Smooth muscle cell of the brain vasculature (primary cell): Measurements from ENCODE around the gene UBE2D2.
A peak's percentile ranks its signal among the peaks of the same experiment; 100 is the strongest.

Experiments
- DNase-seq: peaks from one replicate; pipeline ENCODE4 v3.0.0-alpha.2; 2012; ENCODE audit warnings: low read depth, low spot score

Gene UBE2D2

DNA sequence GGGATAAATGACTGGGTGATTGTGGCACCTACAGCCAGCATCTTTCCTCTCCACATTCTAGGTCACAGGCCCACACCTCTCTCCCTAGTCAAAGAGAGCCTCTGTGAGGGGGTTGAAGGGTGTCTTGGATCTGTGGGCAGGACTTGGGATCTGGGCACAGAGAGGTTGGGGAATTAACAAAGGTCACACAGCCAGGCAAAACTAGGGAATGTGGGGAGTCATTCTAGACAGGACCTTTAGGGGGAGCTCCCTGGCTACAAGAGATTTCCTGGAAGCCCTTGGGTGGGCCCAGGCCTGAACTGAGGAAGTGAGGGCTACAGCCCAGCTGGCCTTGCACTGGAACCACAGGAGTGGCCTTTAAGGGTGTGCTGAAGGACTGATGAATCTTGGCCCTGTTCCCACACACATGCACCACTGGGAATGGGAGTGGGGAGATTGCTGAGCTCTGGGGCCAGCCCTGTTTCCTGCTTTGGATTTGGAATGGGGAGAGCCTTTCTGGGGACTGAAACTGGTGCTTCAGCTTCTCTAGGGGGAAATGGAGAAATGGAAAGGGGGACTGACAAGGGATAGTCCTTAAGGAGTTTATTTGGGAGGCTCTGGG is 74.6 kb downstream of the UBE2D2 start:
- peak; percentile 91 for DNase-seq

DNA sequence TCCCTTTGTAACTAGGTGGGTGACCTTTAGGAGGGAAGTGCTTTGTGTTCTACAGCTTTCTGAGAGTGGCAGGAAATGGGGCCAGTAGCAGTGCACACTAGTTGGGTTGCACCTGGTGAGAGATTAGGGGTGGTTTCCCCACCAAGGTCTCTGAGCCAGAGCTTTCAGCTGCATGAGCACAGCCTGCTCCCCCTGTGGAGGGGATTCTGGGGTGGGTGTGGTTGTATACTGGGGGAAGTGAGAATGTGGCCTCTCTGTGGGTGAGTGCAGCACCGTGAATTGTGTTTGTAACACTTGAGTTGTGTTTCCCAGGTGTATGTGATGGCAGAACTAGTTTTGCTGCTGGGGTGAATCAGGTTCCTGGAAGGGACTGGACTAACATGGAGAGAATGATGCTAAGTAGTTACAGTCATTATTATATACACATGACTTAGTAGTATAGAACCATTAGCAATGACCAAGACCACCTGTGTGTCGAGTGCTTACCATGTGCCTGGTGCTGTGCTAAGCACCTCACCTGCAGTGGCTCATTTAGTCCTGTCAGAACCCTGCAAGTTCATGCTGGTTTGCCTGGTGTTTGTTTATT is 75.2 kb downstream of the UBE2D2 start:
- no peak for DNase-seq

DNA sequence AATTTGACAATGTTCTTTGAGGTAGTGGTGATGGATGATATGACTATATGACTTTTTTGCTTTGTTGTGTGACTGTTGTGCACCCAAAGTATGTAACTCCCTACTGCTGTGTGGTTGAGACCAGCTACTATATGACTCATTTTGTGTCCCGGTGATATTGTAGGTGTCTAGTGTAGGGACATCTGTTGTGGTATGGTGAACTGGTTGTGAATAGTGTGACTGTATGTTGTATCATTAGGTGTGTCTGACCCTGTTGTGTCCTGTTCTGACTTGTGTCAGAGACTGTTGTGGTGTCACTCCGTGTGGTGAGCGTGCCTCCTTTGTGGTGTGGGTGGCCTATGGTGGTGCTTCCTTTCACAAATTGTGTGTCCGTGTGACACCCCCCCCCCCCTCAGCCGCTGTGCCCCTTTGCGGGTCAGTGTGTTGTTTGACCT is 75.9 kb downstream of the UBE2D2 start:
- no peak for DNase-seq

DNA sequence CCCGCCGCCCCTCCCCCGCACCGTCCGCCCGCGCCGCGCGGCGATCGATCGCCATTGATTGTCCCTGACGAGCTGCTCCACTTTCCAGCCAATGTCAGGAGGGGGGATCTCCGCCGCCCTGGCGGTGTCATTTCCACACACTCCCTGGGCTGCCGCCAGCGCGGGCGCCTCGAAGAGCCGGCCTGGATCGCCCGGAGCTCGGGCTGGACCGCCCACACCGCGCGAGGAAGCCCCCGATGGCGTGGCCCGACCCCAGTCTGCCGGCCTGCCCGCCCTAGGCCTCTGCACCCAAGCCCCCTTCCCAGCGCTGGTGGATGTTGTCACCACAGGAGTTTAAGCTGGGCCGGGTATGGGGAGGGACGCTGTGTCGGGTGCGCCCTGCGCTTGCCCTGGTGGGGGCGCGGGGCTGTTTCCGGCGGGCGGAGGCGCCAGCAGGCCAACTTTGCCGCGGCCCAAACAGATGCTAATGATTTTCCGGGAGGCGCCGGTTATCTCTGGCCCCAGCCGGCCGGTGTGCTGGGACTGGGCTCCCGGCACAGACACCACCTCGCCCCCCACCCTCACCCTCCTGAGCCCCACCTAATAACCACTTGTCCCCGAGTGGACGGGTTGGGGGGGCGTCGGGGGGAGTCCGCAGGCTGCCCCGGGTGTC is 76.4 kb downstream of the UBE2D2 start:
- DNase-seq = no peak

DNA sequence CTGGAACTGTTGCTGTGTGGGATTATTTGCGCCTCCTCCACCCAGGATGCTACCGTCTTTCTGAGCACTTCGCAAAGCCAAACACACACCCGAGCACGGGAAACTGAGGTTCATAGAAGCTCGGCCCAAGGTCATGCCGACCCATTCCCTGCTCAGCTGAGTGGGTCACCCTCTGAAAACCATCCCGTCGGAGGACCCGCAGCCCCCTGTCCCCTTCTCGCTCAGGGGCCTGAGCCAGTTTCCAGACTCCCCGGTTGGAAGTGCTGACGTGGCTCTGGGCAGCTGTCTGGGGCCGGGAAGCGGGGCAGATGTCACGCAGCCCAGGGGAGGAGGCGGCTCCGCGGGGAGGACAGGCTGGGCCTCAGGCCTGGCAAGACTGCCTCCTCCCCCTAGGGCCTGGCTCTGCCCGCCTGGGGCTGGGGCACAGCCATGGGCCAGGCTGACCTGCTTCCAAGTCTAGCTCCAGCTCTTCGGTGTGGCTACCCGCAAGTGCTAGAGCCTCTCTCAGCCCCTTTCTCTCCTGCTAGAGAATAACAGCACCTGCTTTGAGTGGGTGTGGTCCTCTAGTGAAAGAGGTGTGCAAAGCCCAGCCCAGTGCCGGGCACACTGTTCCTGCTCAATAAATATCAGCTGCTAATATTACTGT is 77.1 kb downstream of the UBE2D2 start:
- no peak for DNase-seq

DNA sequence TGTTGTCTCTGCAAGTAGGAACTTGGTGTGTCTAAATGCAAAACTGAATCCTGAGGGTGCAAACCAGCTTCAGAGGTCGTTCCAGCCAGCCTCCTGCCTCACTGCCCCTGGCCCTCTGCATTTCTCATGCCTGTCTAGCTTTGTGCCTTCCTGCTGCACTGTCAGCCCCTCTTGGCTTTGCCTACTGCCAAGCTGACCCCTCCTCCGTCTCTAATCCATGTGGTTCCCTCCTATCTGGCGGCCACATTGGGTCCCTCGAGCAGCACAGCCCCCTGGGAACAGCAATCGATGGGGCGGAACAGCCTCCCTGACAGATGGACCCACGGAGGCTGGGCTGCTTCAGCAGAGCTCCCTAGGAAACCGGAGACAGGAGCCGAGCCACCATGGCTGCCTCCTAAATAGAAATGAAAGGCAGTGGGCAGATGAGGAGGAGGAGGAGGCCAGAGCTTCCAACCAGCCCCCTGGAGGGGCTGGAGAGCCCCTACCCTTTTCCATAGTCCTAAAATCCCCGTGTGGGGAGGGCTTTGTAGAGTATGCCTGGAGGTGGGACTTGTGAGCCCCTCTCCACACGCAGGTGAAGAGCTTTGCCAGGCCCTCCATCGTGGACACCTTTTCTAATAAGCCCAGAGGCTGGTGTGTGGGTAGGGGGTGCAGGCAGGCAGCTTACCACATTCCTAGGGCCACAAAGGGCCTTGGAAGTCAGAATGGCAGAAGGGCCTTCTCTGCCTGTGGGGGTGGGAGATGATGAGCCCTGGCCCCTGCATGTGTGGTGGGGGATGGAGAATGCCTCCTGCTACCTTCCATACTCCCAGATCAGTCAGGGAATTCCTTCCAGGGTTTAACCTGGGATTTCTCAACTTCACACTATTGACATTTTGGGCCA is 77.8 kb downstream of the UBE2D2 start:
- no peak for DNase-seq

DNA sequence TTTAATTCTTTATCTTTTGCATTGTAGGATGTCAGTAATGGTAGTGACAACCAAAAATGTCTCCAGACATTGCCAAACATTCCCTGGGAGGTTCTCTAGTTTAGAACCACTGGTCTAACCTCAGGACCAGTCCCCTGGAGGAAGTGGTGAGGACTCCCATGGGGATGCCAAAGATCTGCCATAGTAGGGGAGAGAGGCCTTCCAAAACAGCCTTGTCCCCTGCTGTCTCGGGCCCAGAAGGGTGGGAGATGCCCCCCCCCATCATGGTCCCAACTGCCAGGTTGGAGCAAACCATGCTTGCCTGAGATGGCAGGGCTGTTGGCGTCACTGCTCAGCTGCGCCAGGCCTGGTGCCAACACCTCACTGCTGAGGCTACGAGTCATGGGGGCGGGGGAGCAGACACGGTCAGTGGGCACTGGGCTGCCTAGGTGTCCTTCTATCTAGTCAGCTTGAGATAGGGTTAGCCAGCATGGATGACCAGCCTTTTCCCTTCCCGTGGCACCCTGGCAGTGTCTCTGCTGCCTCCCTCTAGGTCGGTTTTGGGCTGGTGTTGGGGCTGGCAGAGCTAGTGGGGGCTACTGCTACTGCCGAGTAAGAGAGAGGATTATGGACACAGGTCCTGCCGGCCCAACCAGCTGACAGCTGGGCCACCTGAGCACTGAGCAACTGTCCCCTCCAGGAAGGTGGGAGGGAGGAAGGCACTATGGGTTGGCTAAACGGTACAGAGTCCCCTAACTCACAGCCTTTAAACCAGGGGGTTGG is 78.7 kb downstream of the UBE2D2 start:
- DNase-seq = no peak

DNA sequence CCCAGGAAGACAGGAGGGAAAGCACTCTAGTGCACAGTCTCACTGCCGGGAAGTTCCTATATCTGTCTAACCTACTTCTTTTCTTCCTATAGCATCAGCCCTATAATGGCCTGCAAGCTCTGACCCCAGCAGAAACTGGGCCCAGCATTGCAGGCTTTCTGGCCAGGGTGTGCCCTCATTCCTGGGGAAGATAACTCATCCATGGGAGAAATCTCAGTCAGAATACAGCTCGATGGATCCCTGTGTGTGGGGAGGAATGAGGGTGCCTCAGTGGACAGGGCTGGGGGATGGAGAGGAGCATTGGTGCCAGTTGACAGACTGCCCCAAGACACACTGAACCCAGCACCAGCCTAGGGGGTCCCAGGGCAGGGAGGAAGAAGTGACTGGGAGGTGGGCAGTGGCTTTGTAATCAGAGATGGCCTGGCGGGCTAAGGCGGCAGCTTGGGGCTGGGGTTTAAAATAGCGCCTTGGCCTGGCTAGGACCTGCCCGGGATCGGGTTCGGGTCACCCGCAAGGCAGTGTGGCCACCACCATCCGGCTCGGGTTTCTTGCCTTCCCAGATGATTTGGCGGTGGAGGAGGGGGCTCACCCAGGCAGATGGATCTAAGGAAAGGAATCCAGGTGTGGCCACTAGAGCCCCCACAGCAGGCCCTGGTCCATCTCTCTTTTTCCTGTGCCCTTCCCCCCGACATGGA is 79.4 kb downstream of the UBE2D2 start:
- no peak for DNase-seq

DNA sequence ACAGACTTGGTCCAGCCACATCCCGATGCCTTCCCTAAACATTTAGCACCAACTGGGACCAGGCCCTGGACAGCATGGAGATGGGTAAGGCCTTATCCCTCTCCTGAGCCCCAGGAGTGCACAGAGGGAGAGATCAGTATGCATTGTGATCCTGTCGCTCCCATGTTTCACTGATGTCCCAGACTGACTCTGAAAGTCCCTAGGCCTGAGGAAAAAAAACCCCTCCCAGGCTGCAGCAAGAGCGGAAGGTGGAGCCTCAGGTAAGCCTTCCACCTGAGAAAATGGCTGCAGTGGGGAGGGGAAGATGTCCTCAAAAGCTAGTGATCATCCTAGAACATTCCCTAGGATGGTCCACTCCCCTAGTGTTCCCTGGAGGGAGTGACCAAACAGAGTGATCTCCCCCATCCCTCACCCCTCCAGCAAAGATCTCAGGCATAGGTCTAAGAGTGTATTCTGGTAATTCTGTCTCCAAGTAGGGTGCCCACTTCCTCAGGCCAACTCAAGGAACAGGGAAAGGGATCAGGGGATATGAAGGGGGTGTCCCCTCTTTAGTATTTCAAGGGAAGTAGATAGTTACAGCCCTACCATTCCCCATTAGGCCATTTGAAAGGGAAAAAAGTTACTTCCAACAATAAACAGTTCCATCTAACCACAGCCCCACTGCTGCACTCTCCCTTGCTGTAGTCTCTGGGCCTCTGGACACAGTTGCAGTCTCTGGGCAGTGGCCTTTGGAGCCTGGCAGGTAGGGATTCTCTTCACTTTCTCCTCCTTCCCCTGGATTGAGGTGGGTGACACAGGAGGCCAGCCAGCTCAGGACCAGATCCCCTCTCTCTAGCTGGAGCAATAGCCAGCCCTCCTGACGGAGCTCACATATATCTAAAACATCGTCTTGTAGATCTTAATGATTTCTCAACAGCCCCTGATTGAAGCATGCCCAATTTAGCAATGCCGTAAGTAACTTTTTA is 80.3 kb downstream of the UBE2D2 start:
- DNase-seq = no peak

DNA sequence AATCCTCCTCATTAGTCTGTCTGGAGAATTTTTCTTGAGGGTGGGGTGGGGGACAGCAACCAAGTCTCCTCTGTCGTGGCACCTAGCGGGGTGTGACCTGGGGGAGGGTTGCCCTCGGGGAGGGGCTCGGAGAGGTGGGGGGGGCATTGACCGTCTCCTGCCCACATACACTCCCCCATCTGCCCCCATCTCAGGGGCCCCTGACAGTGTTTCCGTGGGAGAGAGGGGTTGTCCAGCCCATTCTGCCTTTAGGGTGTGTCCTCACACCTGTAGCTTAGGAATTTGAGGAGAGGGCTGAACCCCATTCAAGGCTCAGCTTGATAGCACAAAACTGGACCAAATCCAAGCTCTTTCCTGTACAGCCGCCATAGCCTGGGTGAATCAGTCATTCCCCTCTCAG is 81.1 kb downstream of the UBE2D2 start:
- no peak for DNase-seq

DNA sequence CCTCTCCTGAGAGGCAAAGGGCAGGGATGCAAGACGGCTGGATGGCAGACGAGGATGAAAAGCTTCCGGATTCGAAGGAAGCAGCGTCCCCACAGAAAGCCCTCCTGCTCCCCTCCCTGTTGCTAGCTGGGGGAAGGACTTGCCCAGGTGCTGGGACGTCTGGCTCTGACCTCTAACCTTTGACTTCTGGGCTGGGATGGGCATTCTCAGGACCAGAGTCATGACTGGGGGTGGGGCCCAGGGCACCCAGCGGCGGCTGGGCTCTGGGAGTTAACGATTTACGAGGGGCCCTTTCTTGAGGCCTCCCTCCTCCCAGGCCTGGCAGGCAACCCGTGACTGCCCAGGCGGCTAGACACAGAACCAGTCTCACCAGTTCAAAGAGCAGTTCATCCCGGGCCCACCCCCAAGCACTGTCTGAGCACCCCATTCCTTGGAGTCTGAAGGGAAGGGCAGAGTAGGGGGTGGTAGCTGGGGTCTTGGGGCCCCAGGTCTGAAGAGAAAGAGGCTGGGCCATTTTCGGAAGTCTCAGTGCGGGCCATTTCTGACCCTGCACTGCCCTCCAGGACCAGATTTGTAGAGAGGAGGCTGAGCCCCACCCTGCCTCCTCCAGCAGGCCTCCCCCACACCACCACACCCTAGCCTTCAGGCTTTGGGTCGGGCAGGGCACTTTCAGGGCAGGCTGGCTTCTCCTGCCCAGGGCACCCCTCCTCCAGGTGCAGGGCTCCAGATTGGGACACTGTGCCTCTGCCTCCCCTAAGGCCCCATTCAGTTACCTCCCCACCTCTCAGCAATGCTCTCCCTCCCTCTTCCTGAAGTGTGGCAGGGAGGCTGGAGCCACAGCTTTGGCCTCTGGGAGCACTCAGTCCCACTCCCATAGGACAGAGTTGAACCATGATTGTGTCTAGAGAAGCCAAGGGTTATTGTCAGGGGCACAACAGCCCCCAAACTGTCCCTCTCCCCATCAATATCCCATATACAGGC is 82.0 kb downstream of the UBE2D2 start:
- DNase-seq = no peak

DNA sequence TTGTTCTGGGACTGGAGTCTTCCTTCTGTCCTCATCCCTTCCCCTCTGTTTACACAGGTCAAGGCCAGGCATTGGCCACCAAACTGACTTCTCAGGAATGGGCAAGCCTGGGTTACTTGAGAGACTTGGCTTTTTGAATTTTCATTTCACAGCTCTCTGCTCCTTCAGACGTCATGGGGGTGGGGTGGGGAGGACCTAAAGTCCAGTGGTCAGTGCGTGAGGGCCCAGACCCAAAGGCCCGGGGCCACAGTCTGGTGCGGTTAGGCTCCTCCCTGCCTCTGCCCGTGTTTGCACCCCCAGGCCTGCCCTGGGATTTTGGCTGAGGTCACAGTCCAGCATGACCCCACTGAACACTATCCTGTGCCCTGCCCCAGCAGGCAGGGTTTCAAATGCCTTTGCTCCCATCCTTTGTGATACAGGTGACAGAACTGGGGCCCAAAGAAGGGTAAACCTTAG is 82.9 kb downstream of the UBE2D2 start:
- no peak for DNase-seq

DNA sequence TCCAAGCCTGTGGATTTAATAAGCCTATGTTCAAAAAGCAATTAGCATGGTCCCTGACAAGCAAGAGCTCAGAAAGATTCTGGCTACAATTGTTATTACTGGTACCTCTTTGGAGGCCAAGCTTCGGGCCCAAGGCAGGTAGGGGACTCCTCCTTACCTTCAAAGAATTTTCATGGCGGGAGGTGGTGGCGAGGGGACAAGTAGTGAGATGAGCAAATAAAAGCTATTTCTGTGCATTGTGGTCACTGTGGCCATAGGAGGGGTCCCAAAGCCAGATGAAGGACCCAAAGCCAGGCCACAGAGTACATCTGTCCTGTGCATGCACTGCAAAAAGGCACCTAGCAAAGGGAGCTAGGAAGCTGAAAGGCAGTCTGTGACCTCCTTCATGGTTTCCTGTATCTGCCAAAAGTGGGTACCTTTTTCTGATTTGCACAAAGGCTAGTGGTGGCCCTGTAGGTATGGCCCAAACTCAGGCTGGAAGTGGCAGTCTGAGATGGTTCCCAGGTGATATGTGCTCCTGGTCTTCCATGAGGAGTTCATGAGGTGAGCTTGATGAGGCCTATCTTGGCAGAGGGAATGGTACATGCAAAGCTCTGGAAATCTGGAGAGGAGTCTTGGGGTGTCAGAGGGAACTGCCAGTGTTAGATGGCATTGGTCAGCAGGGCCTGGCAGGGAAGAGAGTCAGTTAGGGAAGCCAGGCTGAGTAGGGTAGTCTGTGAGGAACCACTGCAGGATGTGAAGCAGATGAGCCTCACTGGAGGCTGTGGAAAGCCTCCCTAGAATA is 83.7 kb downstream of the UBE2D2 start:
- no peak for DNase-seq

DNA sequence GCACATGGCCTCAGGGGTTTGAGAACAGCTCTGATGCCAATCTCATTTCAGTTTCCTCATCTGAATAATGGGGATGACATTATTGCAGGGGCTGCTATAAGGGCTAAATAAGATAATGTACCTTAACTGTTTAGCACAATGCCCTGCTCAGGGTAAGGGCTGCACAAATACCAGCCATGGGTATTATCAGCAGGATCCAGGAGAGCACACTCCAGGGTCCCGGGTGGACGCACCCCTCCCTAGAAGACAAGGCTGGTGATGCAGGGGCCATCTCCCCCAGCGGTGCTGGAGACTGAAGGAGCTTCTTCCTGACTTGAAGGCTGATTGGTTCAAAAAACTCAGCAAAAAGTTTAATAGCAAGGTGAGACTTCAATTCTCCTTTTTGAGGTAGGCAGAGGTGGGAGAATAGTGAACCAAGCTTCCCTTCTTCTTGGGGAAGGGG is 84.3 kb downstream of the UBE2D2 start:
- no peak for DNase-seq

DNA sequence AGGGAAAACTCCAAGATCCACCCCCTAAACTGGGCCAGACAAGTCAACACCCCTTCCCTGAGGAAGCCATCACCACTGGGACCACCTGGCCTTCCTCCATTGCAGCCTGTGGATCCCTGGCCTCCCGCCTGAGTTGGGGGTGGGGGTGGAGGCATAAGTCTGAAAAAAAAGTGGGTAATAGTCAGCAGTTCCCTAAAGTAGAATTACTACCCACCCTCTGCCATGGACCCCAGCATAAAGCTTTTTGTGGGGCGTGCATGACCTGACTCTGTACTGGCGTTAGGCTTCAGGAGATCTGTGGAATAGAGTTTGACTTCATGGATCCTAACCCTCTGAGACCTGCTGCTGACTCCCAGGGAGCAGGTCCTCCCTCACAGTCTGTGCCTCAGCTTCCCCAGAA is 85.0 kb downstream of the UBE2D2 start:
- DNase-seq = no peak

DNA sequence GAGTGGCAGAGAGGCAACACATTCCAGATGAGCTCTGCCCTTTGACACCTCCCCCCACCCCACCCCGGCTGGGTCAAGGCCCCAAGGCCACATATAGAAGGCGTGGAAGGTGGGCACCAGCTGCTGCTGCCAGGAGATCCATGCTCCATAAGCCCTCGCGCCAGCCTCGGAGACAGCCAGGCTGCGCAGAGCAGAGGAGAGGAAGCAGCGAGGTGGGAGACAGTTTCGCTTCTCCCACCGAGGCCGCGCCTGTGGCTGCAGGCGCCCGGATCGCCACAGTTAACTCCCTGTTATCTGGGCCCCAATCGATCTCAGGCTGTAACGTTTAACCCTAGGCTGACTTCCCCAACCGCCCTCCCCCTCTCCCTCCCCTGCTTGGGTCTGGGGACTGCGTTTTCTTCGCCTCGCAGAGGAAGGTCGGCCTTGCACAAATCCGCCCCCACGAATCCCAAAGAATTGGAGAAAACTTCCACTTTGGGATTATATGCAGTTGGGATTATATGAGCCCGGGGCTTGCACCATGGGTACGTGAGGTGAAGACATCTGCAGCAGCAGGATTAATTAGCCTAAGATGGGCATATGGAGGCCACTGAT is 85.9 kb downstream of the UBE2D2 start:
- no peak for DNase-seq
